Body of pancreas (tissue), 4 donors: Measurements from ENCODE around the gene NPR2.

Experiments
- POLR2A ChIP-seq, 3 donors: fragments of 450-650 bp; IDR thresholded peaks; one replicate each; pipeline ENCODE4 v1.6.1; 2016; ENCODE audit warnings: antibody characterized with exemption in 3 of 3, mild to moderate bottlenecking in 2 of 3
- TF ChIP-seq, protein P1 (sequence below), 7 experiments: fragments of 450-650 bp in 4 of 7; fragments of 200-600 bp in 3 of 7; sonication (generic) in 3 of 7; IDR thresholded peaks; one replicate each; pipeline ENCODE4 v1.5.1; 2016 to 2019; ENCODE audit warnings: antibody characterized with exemption in 7 of 7

GRCh38 chr9:35812025-35812602 lies 20.7 kb downstream of the NPR2 start, which contains the start of gene SPAG8:
- TF ChIP-seq, protein P1, sequence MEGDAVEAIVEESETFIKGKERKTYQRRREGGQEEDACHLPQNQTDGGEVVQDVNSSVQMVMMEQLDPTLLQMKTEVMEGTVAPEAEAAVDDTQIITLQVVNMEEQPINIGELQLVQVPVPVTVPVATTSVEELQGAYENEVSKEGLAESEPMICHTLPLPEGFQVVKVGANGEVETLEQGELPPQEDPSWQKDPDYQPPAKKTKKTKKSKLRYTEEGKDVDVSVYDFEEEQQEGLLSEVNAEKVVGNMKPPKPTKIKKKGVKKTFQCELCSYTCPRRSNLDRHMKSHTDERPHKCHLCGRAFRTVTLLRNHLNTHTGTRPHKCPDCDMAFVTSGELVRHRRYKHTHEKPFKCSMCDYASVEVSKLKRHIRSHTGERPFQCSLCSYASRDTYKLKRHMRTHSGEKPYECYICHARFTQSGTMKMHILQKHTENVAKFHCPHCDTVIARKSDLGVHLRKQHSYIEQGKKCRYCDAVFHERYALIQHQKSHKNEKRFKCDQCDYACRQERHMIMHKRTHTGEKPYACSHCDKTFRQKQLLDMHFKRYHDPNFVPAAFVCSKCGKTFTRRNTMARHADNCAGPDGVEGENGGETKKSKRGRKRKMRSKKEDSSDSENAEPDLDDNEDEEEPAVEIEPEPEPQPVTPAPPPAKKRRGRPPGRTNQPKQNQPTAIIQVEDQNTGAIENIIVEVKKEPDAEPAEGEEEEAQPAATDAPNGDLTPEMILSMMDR (IDR thresholded peaks at IDR 0.05) = peak in 1 of 7 experiments; percentile 2
- TF ChIP-seq POLR2A (IDR thresholded peaks at IDR 0.05) = peak in 2 of 3 donors; percentile 59 to 66
